ENCODE data around the gene SLC7A6OS. TPM values are rescaled to one million over a fixed set of nuclear protein-coding genes. Genes with fewer than 3 reads are reported as not detected.
"Not testable (repeated sequence)": the region's sequence is repeated elsewhere in the genome, so short reads cannot be mapped to it uniquely, and the experiment has no call there.

SLC7A6OS gene
- total RNA-seq, 1 donor from 2014 or later = 16.8 TPM

GRCh38 chr16:68289621-68290329 lies 21.0 kb downstream of the SLC7A6OS start:
- Histone ChIP-seq H3K27ac (peak overlapping the region; percentile 47), H3K4me3 (no peak overlapping the region), H3K27me3 (ENCODE audit: low read depth) (no peaks in the 10 kb centered on the region), H3K4me1 (peaks cover 53% of the 10 kb centered on the region), H3K9me3 (no peaks in the 10 kb centered on the region), H3K36me3 (peaks cover 68% of the 10 kb centered on the region)
- DNase-seq = no peak
- peak; percentile 11 to 39 for ATAC-seq
- no peak for TF ChIP-seq CTCF (IDR thresholded peaks at IDR 0.05)
- intact Hi-C loops (cut with DNase I) = no loop called here

GRCh38 chr16:68289202-68289601 lies 21.5 kb downstream of the SLC7A6OS start:
- Histone ChIP-seq H3K9me3 (no peaks in the 10 kb centered on the region), H3K27ac (peak overlapping the region; percentile 47), H3K27me3 (ENCODE audit: low read depth) (no peaks in the 10 kb centered on the region), H3K4me3 (no peak overlapping the region), H3K4me1 (peaks cover 59% of the 10 kb centered on the region), H3K36me3 (peaks cover 62% of the 10 kb centered on the region)
- no peak for TF ChIP-seq CTCF (IDR thresholded peaks at IDR 0.05)
- DNase-seq = no peak
- intact Hi-C loops (cut with DNase I) = no loop called here
- no peak for ATAC-seq

DNA sequence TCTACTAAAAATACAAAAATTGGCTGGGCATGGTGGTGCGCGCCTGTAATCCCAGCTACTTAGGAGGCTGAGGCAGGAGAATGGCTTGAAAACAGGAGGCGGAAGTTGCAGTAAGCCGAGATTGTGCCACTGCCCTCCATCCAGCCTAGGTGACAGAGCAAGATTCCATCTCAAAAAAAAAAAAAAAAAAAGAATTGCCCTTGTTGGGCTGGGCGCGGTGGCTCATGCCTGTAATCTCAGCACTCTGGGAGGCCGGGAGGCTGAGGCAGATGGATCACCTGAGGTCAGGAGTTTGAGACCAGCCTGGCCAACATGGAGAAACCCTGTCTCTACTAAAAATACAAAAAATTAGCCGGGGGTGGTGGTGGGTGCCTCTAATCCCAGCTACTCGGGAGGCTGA lies 21.9 kb downstream of the SLC7A6OS start:
- H3K27me3 ChIP-seq (ENCODE audit: low read depth); DNase-seq; ATAC-seq; H3K9me3 ChIP-seq; H3K4me3 ChIP-seq; intact Hi-C loops (cut with DNase I): not testable (repeated sequence)
- Histone ChIP-seq H3K36me3 (peaks cover 58% of the 10 kb centered on the region), H3K27ac (peak overlapping the region; percentile 60), H3K4me1 (peaks cover 63% of the 10 kb centered on the region)

DNA sequence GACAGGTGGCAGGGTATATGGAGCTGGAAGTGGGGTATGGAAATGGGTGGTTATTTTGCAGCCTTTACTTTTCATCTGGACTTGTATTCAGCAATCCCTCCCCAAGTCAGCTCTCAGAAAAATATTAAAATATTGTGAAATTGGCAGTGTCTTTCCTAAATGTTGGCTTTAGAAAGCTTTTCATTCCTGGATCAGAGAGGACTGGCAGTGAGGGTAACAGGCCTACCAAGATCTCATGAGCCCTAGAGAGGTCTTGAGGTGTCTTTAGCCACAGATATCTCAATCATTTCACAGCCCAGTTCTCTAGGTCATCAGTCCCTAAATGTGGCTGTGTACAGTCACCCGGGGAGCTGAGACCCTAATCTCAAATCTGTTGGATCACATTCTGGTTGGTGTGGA lies 22.5 kb downstream of the SLC7A6OS start:
- TF ChIP-seq CTCF (IDR thresholded peaks at IDR 0.05) = no peak
- H3K27ac ChIP-seq = peak overlapping the region; percentile 60
- intact Hi-C loops (cut with DNase I) = no loop called here
- H3K36me3 ChIP-seq = peaks cover 52% of the 10 kb centered on the region
- no peak for DNase-seq
- ATAC-seq = no peak
- H3K4me1 ChIP-seq = peaks cover 68% of the 10 kb centered on the region
- no peaks in the 10 kb centered on the region for H3K9me3 ChIP-seq
- no peaks in the 10 kb centered on the region for H3K27me3 ChIP-seq (ENCODE audit: low read depth)
- H3K4me3 ChIP-seq = no peak overlapping the region

DNA sequence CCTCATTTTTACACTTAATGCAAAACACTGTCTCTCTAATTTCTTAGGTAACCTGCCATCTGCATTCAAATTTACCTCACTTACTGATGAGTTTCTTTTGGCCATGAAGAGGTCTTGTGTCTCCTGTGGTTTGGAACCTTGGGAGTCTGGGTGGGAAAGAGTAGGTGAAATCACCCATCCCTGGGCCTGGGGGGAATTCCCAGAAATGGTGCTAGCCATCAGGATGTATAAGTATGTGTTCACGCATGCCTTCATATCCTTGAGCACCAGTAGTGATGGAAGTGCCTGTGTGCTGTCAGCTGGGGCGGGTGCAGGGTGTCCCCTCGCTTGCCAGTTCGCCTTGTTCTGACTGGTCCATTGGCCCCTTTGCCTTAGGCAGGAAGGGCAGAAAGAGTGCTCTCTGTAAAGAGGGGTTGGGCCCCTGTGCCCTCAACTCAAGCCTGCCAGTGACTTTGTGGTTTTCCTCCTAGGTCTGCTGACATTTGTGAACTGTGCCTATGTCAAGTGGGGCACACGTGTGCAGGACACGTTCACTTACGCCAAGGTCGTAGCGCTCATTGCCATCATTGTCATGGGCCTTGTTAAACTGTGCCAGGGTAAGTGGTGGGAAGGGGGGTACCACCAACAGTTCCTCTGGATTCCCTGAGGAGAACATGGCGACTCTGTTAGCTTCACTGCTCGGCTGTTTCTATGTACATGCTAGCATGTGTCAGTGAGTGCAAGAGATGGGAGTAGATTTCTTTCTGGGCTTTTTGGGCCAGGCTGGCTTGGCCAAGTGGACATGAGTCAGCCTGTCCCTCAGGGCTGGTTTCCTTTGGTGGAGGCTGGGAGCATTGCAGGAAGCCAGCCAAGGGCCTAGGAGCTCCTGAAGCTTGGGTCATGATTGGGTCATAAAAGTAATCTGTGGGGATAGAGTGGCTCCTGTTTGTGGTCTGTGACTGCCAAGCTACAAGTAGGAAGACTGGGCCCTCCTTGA lies 23.2 kb downstream of the SLC7A6OS start:
- no peak for DNase-seq

More for the DNA sequence above, 23.2 kb downstream of the SLC7A6OS start:
- Histone ChIP-seq H3K27ac (peak overlapping the region; percentile 60), H3K4me1 (peaks cover 73% of the 10 kb centered on the region), H3K36me3 (peaks cover 51% of the 10 kb centered on the region), H3K27me3 (ENCODE audit: low read depth) (no peaks in the 10 kb centered on the region), H3K4me3 (no peak overlapping the region), H3K9me3 (no peaks in the 10 kb centered on the region)
- ATAC-seq = peak; percentile 34 to 49
- no peak for TF ChIP-seq CTCF (IDR thresholded peaks at IDR 0.05)
- intact Hi-C loops (cut with DNase I) = no loop called here
